Measurements from ENCODE around the gene CD300A.
"Not testable (repeated sequence)": the region's sequence is repeated elsewhere in the genome, so short reads cannot be mapped to it uniquely, and the experiment has no call there.

CD300A gene

DNA sequence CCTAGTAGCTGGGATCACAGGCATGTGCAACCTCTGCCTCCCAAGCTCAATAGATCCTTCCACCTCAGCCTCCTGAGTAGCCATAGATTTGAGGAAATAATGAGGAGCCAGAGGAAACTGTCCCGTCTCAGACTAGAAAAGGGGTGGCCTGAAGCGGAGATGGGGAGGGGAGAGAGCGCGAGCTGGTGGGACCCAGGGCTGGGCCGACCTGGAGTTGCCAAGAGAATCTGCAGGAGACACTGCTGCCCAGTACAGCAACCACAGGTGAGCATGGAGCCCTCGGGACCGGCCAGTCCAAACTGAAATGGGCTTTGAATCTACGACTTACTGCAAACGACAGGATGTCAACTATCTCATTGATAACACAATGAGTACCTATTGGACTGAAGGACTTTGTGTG is 24.3 kb downstream of the CD300A start:
- no peak for DNase-seq
- TF ChIP-seq POLR2A (IDR thresholded peaks at IDR 0.05; ENCODE audit: low read length), result no peak
- TF ChIP-seq GATA1 (IDR thresholded peaks at IDR 0.05; ENCODE audit: low read depth, low read length), result no peak

DNA sequence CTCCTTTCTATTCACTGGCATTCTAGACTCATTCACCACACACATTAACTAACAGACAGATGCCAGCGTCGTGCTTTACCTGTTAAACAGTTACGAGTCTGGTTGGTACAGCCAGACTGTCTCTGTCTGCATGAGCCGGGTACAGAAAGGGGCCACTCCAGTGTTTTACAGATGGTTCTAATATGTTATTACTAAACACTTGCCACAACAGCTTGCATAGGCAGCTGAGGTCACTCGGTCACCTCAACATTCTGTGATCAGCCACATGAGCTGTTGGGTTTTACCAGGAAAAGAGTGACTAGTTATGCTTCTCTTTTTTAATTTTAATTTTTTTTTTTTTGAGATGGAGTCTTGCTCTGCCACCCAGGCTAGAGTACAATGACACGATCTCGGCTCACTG is 25.2 kb downstream of the CD300A start:
- no peak for DNase-seq
- TF ChIP-seq POLR2A (IDR thresholded peaks at IDR 0.05; ENCODE audit: low read length) (no peak), GATA1 (IDR thresholded peaks at IDR 0.05; ENCODE audit: low read depth, low read length) (no peak)

DNA sequence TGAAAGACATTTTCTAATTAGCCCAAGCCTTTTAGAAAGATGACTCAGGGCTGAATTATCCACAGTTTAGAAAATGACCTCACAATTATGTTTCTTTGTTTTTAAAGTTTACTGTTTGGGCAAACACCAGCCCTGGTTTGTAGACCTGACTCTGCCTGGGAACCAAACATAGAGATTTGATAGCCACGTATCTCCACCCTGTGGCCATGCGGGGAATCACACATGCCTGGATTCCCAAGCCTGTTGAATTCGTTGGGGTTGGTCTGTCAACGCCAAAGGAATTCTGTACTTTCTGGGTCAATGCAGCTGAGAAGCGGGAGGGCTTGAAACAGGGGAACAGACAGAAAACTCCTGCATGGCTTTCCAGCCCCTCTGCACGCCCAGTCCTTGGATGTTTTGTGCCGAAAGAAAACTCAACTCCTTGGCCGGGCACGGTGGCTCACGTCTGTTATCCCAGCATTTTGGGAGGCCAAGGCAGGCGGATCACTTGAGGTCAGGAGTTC is 26.9 kb downstream of the CD300A start:
- no peak for TF ChIP-seq GATA1 (IDR thresholded peaks at IDR 0.05; ENCODE audit: low read depth, low read length)
- TF ChIP-seq POLR2A (IDR thresholded peaks at IDR 0.05; ENCODE audit: low read length), result no peak
- peak; percentile 40 to 70 for DNase-seq

GRCh38 chr17:74497471-74497870 is 31.0 kb downstream of the CD300A start:
- no peak for DNase-seq
- TF ChIP-seq POLR2A (IDR thresholded peaks at IDR 0.05; ENCODE audit: low read length) (no peak), GATA1 (IDR thresholded peaks at IDR 0.05; ENCODE audit: low read depth, low read length) (no peak)

GRCh38 chr17:74499992-74500391 is 33.6 kb downstream of the CD300A start:
- TF ChIP-seq GATA1 (IDR thresholded peaks at IDR 0.05; ENCODE audit: low read depth, low read length) (no peak), POLR2A (IDR thresholded peaks at IDR 0.05; ENCODE audit: low read length) (no peak)
- no peak for DNase-seq

- TF ChIP-seq POLR2A (IDR thresholded peaks at IDR 0.05; ENCODE audit: low read length) (no peak), GATA1 (IDR thresholded peaks at IDR 0.05; ENCODE audit: low read depth, low read length) (no peak)
- no peak for DNase-seq
Observed at GRCh38 chr17:74502861-74503260, 36.4 kb downstream of the CD300A start.

GRCh38 chr17:74503949-74504348 is 37.5 kb downstream of the CD300A start:
- DNase-seq, result not testable (repeated sequence)

DNA sequence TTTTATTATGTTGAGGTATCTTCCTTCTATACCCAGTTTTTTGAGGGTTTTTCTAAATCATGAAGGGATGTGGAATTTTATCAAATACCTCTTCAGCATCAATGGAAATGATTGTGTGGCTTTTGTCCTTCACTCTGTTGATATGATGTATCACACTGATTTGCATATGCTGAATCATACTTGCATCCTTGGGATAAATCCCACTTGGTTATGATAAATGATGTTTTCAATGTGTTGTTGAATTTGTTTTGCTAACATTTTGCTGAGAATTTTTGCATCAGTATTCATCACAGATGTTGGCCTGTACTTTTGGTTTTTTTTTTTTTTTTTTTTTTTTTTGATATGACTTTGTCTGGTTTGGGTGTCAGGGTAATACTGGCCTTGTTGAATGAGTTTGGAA is 41.7 kb downstream of the CD300A start:
- no peak for DNase-seq

DNA sequence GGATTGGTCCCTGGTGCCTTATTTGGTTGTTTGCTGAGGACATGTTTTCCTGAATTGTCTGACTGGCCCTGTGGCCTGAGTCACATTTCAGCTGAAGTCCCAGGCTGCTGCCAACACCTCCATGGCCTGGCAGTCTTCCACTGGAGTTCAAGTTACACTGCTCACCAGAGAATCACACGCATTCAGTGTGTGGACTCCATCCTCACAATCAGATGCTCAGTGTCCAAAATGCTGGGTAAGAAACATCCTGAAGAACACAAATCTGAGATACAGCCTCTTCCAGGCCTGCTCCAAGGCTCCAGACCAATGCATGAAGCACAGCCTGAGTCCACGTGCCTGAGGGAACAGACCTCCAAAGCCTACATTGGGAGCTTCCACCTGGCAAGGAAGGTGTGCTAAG is 45.6 kb downstream of the CD300A start:
- DNase-seq, result no peak
- TF ChIP-seq POLR2A (IDR thresholded peaks at IDR 0.05; ENCODE audit: low read length) (no peak), GATA1 (IDR thresholded peaks at IDR 0.05; ENCODE audit: low read depth, low read length) (no peak)

More for the DNA sequence above, 41.7 kb downstream of the CD300A start:
- no peak for TF ChIP-seq POLR2A (IDR thresholded peaks at IDR 0.05; ENCODE audit: low read length)

- peak in 1 of 2 experiments; percentile 21 for DNase-seq
- TF ChIP-seq POLR2A (IDR thresholded peaks at IDR 0.05; ENCODE audit: low read length) (no peak), GATA1 (IDR thresholded peaks at IDR 0.05; ENCODE audit: low read depth, low read length) (no peak)
Observed at GRCh38 chr17:74512624-74513091, 46.2 kb downstream of the CD300A start.

DNA sequence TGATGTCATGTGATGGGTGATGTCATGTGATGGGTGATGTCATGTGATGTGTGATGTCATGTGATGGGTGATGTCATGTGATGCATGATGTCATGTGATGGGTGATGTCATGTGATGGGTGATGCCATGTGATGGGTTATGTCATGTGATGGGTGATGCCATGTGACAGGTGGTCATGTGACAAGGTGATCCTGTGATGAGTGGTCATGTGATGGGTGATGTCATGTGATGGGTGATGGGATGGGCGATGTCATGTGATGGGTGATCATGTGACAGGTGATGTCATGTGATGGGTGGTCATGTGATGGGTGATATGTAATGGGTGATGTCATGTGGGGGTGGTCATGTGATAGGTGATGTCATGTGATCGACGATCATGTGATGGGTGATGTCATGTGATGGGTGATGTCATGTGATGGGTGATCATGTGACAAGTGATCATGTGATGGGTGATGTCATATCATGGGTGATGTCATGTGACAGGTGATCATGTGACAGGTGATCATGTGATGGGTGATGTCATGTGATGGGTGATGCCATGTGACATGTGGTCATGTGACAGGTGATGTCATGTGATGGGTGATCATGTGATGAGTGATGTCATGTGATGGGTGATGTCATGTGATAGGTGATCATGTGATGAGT is 47.7 kb downstream of the CD300A start:
- no peak for TF ChIP-seq GATA1 (IDR thresholded peaks at IDR 0.05; ENCODE audit: low read depth, low read length)
- peak; percentile 88 to 91 for DNase-seq

DNA sequence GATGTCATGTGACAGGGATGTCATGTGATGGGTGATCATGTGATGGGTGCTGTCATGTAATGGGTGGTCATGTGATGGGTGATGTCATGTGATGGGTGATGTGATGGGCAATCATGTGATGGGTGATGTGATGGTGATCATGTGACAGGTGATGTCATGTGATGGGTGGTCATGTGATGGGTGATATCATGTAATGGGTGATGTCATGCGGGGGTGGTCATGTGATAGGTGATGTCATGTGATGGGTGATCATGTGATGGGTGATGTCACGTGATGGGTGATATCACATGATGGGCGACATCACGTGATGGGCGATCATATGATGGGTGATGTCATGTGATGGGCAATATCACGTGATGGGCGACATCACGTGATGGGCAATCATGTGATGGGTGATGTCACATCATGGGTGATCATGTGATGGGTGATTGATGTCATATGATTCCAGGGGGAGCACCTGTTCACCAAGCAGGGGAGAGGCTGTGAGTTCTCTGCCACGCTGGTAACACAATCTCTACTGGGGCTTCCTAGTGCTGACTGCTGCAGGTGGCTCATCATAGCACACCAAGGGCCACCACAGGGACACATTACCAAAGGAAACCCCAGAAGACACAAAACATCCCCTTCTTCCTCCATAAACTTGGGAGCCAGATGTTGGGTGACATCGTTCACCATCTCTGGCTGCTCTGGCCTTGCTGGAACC is 48.3 kb downstream of the CD300A start:
- no peak for TF ChIP-seq POLR2A (IDR thresholded peaks at IDR 0.05; ENCODE audit: low read length)
- no peak for TF ChIP-seq GATA1 (IDR thresholded peaks at IDR 0.05; ENCODE audit: low read depth, low read length)
- no peak for DNase-seq

DNA sequence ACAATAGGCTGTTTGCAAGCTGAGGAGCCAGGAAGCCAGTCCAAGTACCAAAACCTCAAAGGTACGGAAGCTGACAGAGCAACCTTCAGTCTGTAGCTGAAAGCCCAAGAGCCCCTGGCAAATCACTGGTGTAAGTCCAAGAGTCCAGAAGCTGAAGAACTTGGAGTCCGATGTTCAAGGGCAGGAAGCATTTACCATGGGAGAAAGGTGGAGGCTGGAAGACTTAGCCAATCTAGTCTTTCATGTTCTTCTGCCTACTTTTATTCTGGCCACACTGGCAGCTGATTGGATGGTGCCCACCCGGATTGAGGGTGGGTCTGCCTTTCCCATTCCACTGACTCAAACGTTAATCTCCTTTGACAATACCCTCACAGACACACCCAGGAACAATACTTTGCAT is 49.5 kb downstream of the CD300A start:
- no peak for DNase-seq
- no peak for TF ChIP-seq GATA1 (IDR thresholded peaks at IDR 0.05; ENCODE audit: low read depth, low read length)
- no peak for TF ChIP-seq POLR2A (IDR thresholded peaks at IDR 0.05; ENCODE audit: low read length)

GRCh38 chr17:74516561-74517328 is 50.3 kb downstream of the CD300A start:
- no peak for DNase-seq
- no peak for TF ChIP-seq POLR2A (IDR thresholded peaks at IDR 0.05; ENCODE audit: low read length)
- TF ChIP-seq GATA1 (IDR thresholded peaks at IDR 0.05; ENCODE audit: low read depth, low read length), result no peak

GRCh38 chr17:74518413-74518981 is 52.1 kb downstream of the CD300A start:
- not testable (repeated sequence) for DNase-seq

Data from erythroblast (primary cell).